Ascending aorta (tissue), 2 donors: ENCODE results near the gene MCEMP1. TPM values are rescaled to one million over a fixed set of nuclear protein-coding genes. Genes with fewer than 3 reads are reported as not detected.

Experiments used
- DNase-seq, 2 donors: peaks; one replicate each; pipeline ENCODE4 v3.0.0-alpha.2; 2019; ENCODE audit warnings: low spot score in 2 of 2
- H3K27ac ChIP-seq, 2 donors: fragments of 200-600 bp; sonication (generic); one replicate each; pipeline ENCODE4 v1.5.1; 2016 to 2017; ENCODE audit warnings: mild to moderate bottlenecking in 1 of 2
- H3K27me3 ChIP-seq: fragments of 200-600 bp; sonication (generic); one replicate; pipeline ENCODE4 v1.5.1; 2017
- H3K36me3 ChIP-seq, 2 donors: fragments of 200-600 bp; sonication (generic); one replicate each; pipeline ENCODE4 v1.5.1; 2016
- H3K4me1 ChIP-seq, 2 donors: fragments of 200-600 bp; sonication (generic); one replicate each; pipeline ENCODE4 v1.5.1; 2016 to 2017; ENCODE audit warnings: mild to moderate bottlenecking in 1 of 2
- H3K4me3 ChIP-seq, 2 donors: fragments of 200-600 bp; sonication (generic); one replicate each; pipeline ENCODE4 v1.5.1; 2016 to 2017; ENCODE audit warnings: mild to moderate bottlenecking in 1 of 2
- H3K9me3 ChIP-seq, 2 donors: fragments of 200-600 bp; sonication (generic); one replicate each; pipeline ENCODE4 v1.5.1; 2016
- CTCF ChIP-seq, 3 experiments: fragments of 200-600 bp in 2 of 3; fragments of 450-650 bp in 1 of 3; sonication (generic) in 2 of 3; IDR thresholded peaks; one replicate each; pipeline ENCODE4 v1.5.1; 2016 to 2019; ENCODE audit warnings: antibody characterized with exemption in 3 of 3, mild to moderate bottlenecking in 1 of 3, moderate library complexity in 1 of 3
- intact Hi-C: fragments of 100-400 bp; cut with DNase I; formaldehyde crosslinking; loops from one replicate; pipeline ENCODE4 v1.15.1; 2023
- total RNA-seq: library from RNA; depleted of rRNA; stranded (reverse); fragments of >200 nt; gene quantifications from one replicate; pipeline ENCODE4 v1.1.0, GENCODE V29; 2016

The MCEMP1 gene
- total RNA-seq, 1 donor from 2014 or later: not detected

DNA sequence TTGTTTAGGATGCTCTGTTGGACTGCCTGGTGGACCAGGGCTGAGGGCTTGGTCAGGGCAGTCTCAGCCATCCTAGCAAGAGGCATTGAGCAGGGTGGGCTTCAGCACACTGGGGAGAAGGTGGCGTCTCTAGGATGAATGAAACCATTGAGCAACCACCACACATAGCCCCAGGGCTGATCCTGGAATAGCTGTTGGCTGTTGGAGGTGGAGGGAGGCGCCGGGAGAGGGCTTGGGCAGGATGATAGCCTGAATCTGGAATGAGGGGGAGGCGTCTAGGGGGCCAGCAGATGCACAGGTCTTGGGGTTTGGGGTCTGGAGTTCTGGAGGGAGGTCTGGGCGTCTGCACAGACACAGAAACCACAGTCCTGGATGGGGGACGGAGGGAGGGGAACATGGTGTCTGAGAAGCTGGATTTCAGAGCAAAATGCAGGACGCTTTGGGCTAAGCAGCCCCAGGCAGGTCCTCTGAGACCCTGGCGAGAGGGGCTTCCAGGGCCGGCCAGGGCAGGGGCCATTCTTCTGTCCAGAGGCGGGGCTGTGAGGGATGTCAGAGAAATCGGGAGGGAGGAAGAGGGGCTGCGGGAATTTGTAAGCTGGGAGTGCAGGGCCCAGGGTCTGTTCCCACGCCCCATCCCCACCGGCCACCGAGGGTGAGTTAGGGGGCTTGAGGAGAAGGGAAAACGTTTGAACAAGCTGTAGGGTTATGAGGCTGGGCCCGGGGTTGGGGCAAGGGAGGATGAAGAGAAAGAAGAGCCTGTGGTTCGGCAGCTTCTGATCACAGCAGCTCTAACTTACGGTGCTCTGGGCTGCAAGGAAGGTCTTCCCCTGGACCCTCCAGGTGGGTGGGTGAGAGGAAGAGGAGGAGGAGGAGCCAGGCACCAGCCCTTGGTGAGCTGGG is 8.9 kb downstream of the MCEMP1 start:
- intact Hi-C loops: no loop called here

DNA sequence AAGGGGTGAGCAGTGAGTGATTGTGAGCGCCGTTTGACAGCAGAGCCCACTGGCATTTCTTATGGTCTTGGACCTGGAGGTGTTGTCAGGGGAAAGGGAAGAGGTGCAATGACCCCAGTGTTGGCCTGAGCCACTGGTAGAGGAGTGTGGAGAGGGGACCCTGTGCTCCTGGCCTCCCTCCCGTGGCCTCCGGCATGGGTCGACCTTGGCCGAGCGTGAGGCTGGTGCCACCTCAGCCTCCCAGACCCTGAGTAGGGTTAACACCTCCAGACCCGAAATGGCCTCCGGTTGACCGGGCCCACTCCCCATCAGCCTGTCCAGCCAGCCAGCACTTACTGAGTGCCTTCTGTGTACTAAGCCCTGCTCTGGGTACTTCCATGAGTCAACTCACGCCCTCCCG is 10.3 kb downstream of the MCEMP1 start:
- Histone ChIP-seq H3K9me3 (no peaks in the 10 kb centered on the region), H3K4me1 (peaks cover 1% of the 10 kb centered on the region in 2 donors), H3K27me3 (no peaks in the 10 kb centered on the region), H3K36me3 (peaks cover 27 to 31% of the 10 kb centered on the region in 2 donors), H3K27ac (no peak overlapping the region), H3K4me3 (no peak overlapping the region)
- DNase-seq: no peak
- no peak for TF ChIP-seq CTCF (IDR thresholded peaks at IDR 0.05)
- intact Hi-C loops: no loop called here

More for the DNA sequence above, 8.9 kb downstream of the MCEMP1 start:
- Histone ChIP-seq H3K9me3 (no peaks in the 10 kb centered on the region), H3K36me3 (peaks cover 28 to 33% of the 10 kb centered on the region in 2 donors), H3K4me3 (no peak overlapping the region), H3K4me1 (peaks cover 4 to 8% of the 10 kb centered on the region in 2 donors), H3K27ac (no peak overlapping the region), H3K27me3 (no peaks in the 10 kb centered on the region)
- no peak for TF ChIP-seq CTCF (IDR thresholded peaks at IDR 0.05)
- DNase-seq: no peak

DNA sequence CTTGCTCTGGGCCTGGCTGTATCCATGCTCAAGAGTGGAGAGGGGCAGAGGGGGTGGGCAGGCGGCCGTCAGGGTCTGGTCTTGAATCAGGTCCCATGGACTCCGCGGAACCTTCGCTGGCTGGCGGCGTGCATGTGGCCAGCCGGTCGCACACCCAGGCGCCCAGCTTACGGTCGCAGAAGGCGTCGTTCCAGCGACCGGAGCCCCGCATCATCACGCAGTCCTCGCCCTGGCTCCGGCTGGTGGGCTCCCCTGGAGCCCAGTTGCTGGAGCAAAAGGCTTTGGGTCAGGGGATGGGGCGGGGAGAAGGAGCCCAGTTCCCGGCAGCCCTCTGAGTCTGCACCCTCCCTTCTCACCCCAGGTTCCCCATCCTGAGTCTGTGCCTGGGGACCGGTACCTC is 12.3 kb downstream of the MCEMP1 start:
- no peaks in the 10 kb centered on the region for H3K9me3 ChIP-seq
- TF ChIP-seq CTCF (IDR thresholded peaks at IDR 0.05): no peak
- no peaks in the 10 kb centered on the region for H3K27me3 ChIP-seq
- DNase-seq: no peak
- H3K27ac ChIP-seq: no peak overlapping the region
- H3K36me3 ChIP-seq: peaks cover 9 to 13% of the 10 kb centered on the region in 2 donors
- no peak overlapping the region for H3K4me3 ChIP-seq
- H3K4me1 ChIP-seq: no peaks in the 10 kb centered on the region
- intact Hi-C loops: no loop called here

DNA sequence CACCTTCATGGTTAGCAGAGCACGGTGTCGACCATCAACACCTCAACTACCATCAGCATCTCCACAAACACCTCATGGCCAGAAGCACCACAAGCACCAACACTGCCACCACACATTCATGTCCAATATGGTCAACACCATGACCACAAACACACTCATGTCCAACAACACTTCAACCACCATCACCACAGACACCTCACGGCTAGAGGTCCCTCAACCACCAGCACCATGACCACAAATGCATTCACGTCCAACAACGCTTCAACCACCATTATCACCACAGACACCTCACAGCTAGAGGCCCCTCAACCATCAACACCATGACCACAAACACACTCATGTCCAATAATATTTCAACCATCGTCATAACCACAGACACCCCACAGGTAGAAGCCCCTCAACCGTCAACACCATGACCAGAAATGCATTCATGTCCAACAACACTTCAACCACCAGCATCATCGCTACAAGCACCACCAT is 13.9 kb downstream of the MCEMP1 start:
- DNase-seq: no peak
- Histone ChIP-seq H3K27me3 (no peaks in the 10 kb centered on the region), H3K9me3 (no peaks in the 10 kb centered on the region), H3K27ac (no peak overlapping the region), H3K4me3 (no peak overlapping the region), H3K4me1 (no peaks in the 10 kb centered on the region), H3K36me3 (no peaks in the 10 kb centered on the region)
- TF ChIP-seq CTCF (IDR thresholded peaks at IDR 0.05): no peak
- intact Hi-C loops: no loop called here

GRCh38 chr19:7691497-7691896 is 14.6 kb downstream of the MCEMP1 start:
- Histone ChIP-seq H3K27me3 (no peaks in the 10 kb centered on the region), H3K36me3 (no peaks in the 10 kb centered on the region), H3K4me3 (no peak overlapping the region), H3K9me3 (no peaks in the 10 kb centered on the region), H3K4me1 (no peaks in the 10 kb centered on the region), H3K27ac (no peak overlapping the region)
- intact Hi-C loops: no loop called here
- no peak for TF ChIP-seq CTCF (IDR thresholded peaks at IDR 0.05)
- no peak for DNase-seq
